Measurements from ENCODE around the gene RTCA.
"Not testable (repeated sequence)": the region's sequence is repeated elsewhere in the genome, so short reads cannot be mapped to it uniquely, and the experiment has no call there.

The RTCA gene

GRCh38 chr1:100258427-100258826, 7.6 kb upstream of the RTCA start:
- DNase-seq (ENCODE audit: low read depth in 2 of 2) = not testable (repeated sequence)

DNA sequence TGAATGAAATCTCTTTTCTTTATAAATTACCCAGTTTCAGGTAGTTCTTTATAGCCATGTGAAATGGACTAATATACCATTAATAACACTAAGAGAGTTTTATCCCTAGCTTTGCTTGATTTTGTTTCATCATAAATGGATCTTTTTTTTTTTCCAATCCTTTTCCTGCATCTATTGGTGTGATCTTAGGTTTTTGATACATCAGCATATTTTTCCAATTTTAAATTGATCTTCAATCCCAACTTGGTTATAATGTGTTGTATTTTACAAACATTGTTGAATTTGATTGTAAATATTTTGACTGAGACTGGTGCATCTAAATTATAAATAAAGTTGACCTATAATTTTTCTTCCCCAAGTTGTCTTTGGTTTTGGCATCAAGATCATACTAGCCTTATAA, 4.3 kb upstream of the RTCA start:
- DNase-seq (ENCODE audit: low read depth in 2 of 2) = no peak

DNA sequence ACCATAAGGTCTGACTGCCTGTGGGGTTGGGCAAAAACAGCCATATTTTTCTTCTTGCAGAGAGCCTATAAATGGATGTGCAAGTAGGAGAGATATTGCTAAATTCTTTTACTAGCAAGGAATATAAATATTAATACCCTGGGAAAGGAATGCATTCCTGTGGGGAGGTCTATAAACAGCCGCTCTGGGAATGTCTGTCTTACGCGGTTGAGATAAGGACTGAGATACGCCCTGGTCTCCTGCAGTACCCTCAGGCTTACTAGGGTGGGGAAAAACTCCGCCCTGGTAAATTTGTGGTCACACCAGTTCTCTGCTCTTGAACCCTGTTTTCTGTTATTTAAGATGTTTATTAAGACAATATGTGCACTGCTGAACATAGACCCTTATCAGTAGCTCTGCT, 1.9 kb upstream of the RTCA start:
- DNase-seq (ENCODE audit: low read depth in 2 of 2) = not testable (repeated sequence)

DNA sequence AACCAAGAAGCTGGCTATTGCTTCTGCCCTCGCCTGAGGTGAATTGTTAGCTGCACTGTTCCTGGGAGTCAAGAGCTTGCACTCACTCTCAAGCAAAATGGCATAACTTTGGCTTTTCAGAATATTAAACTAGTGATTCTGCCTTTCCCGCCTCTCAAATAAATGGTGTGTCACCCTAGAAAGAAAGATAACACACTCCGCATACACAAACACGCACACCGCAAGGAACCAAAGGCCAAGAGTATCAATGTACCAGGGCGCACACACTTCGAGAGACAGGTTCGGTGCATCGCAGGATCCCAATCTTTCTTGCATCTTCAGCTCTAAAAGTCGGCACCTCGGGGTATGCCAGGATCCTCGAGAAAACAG, 470 bp upstream of the RTCA start:
- DNase-seq (ENCODE audit: low read depth in 2 of 2) = no peak

- DNase-seq (ENCODE audit: low read depth in 2 of 2) = no peak
Measured at GRCh38 chr1:100266741-100267140, 725 bp downstream of the RTCA start.

DNA sequence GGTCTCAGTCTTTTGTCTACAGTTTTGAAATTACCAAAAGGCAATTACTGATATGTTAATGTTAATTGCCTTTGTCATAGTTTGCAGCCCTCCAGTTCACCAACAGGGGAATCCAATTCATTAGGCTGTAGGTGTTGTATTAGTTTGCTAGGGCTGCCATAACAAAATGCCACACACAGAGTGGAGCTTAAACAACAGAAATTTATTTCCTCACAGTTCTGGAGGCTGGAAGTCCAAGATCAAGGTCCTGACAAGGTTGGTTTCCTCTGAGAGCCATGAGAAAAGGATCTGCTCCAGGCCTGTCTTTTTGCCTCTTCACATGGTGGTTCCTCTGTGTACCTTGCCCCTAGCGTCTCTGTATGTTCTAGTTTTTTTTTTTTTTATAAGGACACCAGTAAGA, 1.3 kb downstream of the RTCA start:
- no peak for DNase-seq (ENCODE audit: low read depth in 2 of 2)

- DNase-seq (ENCODE audit: low read depth in 2 of 2) = no peak
Measured at GRCh38 chr1:100268202-100268601, 2.2 kb downstream of the RTCA start.

GRCh38 chr1:100277866-100278265, 11.8 kb downstream of the RTCA start:
- DNase-seq (ENCODE audit: low read depth in 2 of 2) = no peak

GRCh38 chr1:100279358-100279923, 13.4 kb downstream of the RTCA start:
- no peak for DNase-seq (ENCODE audit: low read depth in 2 of 2)

GRCh38 chr1:100279954-100280682, 14.1 kb downstream of the RTCA start:
- DNase-seq (ENCODE audit: low read depth in 2 of 2) = no peak

DNA sequence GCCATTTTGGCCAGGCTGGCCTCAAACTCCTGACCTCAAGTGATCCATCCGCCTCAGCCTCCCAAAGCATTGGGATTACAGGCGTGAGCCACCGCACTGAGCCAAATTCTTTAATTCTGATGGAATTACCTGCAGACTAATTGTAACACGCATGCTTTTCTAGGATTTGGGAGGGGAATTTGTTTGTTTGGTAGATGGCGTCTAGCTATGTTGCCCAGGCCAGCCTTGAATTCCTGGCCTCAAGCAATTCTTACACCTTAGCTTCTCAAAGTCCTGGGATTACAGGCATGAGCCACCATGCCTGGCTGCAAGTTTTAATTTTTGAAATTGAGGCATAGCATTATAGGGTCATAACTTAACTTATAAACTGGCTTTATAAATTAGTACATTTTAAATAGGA, 18.6 kb downstream of the RTCA start:
- DNase-seq (ENCODE audit: low read depth in 2 of 2) = no peak

DNA sequence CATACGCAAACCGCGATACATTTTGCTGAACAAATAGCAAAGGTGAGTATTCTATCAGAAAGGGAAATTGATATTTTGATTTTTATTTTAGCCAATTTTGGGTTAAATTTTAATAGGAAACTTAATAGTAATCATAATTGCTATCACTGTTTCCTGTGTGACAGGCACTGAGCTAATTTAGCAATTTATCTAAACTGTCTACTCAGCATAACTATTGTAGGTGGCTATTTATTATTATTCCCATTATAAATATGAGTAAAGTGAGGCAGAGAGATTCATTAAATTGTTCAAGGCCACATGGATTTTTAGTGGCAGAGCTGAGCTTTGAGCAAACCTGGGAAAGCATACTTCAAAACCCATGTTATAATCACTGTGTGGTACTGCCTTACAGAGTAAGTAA, 21.1 kb downstream of the RTCA start:
- DNase-seq (ENCODE audit: low read depth in 2 of 2) = no peak

- no peak for DNase-seq (ENCODE audit: low read depth in 2 of 2)
Measured at GRCh38 chr1:100290291-100290690, 24.3 kb downstream of the RTCA start.

DNA sequence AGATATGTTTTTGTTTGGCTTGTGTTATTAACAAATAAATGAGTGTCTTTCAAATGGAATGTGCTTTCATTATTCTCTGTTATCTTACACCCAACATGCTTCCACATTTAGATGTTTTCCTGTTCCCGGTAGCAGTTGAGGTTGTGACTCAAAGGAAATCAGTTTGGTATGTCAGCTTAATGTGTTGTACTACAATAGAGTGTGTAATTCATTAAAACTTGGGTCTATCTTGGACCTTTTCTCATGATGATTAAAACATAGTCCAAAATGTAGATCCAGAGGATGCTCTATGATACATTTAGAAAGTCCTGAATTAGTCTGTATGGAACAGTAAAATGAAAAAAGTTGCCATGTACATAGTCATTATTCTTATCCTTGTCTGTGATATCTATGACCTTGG, 26.7 kb downstream of the RTCA start:
- no peak for DNase-seq (ENCODE audit: low read depth in 2 of 2)

DNA sequence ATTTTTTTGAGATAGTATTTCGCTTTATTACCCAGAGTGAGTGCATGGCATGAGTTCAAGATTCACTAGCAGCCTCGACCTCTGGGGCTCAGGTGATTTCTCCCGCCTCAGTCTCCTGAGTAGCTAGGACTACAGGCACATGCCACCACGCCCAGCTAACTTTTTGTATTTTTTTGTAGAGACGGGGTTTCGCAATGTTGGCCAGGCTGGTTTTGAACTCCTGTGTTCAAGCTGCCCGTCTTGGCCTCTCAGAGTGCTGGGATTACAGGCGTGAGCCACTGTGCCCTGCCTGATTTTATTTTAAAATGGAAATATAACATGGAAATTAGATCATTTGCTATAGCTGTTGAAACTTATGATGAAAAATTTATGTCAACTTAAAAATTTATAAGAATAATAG, 30.1 kb downstream of the RTCA start:
- DNase-seq (ENCODE audit: low read depth in 2 of 2) = no peak

GRCh38 chr1:100296997-100297396, 31.0 kb downstream of the RTCA start:
- DNase-seq (ENCODE audit: low read depth in 2 of 2) = not testable (repeated sequence)

DNA sequence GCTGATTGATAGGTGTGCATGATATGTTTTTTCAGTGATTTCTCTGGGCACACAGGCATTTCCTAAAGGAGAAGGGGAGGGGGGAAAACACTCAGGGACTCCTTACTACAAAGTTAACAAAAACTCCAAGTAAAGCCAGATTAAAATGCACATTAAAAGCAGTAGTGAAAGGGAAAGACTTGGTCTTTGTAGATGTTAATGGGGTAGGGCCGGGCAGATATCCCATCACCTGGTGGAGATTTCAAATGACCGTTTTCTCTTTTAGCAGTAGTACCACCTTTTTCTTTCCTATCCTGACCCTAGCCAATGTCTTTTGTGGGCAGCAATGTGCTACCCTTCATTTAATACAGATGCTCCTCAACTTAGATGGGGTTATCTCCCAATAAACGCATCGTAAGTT, 32.5 kb downstream of the RTCA start:
- no peak for DNase-seq (ENCODE audit: low read depth in 2 of 2)

DNA sequence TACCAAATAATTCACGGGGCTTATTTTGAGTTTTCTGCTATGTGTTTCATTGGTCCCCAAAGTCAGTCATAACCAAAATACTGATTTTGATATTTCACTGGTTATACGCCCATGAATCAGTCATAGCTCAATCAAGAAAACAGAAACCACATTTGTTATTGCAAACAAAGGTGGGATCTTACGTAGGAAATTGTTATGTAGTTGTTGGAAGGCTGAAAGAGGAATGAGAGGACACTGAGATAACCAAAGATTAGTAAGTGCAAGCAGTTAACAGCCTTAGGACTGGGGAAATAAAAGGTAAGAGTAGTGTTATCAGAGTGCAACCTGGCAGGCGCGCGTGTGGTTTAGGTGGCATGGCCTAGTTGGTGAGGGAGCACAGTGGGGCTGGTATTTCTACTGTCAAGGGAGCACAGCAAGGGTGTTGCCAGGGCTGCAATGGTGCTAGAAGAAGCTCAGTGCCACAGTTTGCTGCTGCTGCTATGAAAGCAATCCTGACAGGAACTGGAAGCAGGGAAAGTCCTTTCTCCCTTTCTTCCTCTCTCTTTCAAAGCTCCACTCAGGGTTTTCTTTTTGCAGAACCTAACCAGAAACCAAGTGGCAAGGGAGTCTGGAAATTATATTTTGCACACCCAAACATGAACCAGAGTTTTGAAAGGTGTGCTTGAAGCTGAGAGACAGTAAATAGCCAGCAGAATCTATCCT, 33.7 kb downstream of the RTCA start:
- no peak for DNase-seq (ENCODE audit: low read depth in 2 of 2)

DNA sequence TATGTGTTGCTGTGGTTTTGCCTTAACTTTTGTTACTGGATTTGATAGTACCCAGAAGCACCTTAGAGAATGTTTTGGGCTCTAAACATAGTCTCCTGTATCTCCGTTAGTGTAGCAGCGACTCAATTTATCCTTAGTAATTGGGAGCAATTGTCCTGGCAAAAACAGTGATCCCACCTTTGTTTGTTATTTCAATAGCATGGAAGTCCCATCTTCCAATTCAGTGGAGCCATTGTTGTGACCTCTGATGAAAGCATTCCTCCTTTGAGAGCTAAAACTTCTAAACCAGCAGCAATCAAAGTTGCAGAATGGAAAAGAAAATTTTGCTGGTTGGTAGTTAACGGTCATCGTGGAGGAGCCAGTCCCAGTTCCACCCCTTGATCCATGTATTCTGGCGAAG, 34.7 kb downstream of the RTCA start:
- no peak for DNase-seq (ENCODE audit: low read depth in 2 of 2)

DNA sequence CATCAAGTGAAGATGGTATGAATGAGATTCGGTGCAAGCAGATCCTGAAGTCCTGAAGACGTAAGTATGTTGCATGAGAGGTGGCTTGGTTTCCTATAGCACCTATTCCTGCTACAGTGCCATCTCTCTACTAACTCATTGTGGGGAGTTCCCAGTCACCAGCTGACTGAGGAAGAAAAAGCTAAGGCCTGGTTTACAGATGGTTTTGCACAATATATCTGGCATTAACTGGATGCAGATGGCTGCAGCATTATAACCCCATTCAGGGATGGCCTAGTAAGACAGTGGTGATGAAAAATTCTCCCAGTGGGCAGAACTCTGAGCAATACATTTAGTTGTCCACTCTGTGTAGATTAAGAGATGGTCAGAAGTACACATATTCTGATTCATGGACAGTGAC, 36.7 kb downstream of the RTCA start:
- DNase-seq (ENCODE audit: low read depth in 2 of 2) = no peak

GRCh38 chr1:100304227-100304626, 38.2 kb downstream of the RTCA start:
- DNase-seq (ENCODE audit: low read depth in 2 of 2) = no peak

DNA sequence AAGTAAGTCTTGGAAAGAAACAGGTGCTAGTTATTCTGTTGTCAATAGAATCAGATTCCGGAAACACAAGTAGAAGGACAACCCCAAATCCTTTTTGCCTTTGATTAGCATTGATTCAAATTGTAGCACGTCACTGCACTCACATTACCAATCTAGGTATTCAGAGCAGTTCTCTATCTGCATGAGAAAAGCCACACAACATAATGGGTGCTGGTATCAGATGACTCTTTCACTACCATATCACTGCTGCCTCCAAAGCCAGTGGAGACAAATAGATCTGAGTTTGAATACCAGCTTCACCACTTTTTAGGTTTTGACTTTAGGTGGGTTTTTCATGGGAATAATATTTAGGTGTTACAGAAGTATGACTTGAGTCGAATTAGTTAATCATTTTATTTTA, 38.9 kb downstream of the RTCA start:
- DNase-seq (ENCODE audit: low read depth in 2 of 2) = no peak

- no peak for DNase-seq (ENCODE audit: low read depth in 2 of 2)
Measured at GRCh38 chr1:100305954-100306353, 39.9 kb downstream of the RTCA start.

Measured in stimulated activated CD8-positive, alpha-beta memory T cell treated with anti-CD3 and anti-CD28 coated beads, Interleukin-2, amount 100 ng/mL, for 1 hour (primary cell).